ENCODE data around the gene MCAM. TPM values are rescaled to one million over a fixed set of nuclear protein-coding genes. Genes with fewer than 3 reads are reported as not detected.

Gene MCAM
- total and polyA plus RNA-seq, 4 donors, result 2.2 to 49.6 (median 9.3) TPM

DNA sequence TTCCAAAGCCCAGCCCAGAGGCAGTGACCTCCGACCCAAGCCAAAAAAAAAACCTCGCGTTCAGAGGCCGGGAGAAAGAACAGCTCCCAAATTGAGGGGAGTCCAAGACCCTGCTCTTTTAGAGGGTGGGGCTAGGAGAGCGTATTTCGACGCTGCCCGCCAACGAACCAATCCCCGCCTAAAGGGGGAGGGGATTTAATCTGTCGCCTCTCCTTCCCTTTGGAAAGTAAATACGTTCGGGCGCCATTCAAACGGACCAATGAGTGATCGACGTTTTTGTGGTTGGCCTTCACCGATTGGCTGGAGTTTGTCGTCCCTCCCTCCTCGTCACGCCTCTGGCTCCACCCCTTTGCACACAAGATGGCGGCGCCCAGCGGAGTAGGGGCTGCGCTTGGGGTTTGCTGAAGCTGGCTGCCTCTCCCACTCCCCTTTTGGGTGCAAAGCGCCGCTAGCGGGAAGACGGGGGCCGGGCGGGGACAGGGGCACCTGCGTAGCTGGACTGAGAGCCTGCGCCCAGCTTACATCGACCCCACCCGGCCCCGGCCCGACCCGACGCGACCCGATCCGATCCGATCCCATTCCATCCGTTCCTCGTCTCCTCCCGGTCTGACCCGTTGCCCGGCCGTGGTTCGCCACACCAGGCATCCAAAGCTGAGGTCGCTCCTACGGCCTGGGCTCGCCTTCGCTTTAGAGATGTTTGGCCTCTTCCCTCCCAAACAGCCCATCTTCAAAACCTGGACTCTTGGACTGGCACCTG lies 17.4 kb upstream of the MCAM start, which contains the start of gene RNF26:
TSS of gene RNF26 (plus strand) at position 354 of the 757 bp plus-strand sequence. CDS start 596 bp downstream, outside the sequence.
- peak within 1 kb of the TSS; percentile 17 to 73 for H3K9ac ChIP-seq (ENCODE audit: low read depth in 1 of 2, low read length in 2 of 2)
- H3K27me3 ChIP-seq (ENCODE audit: control insufficient read depth in 4 of 4, insufficient read depth in 4 of 4, low read length in 3 of 4), result peaks cover 0 to 2% (median 0%) of the 10 kb centered on the region in 4 donors
- H3K4me3 ChIP-seq (ENCODE audit: low read depth in 1 of 3, low read length in 3 of 3), result peak within 1 kb of the TSS; percentile 69 to 84 (median 75)
- TF ChIP-seq SP1 (IDR thresholded peaks at IDR 0.05) (peak; percentile 75), FOXA1 (IDR thresholded peaks at IDR 0.05) (peak; percentile 78), YY1 (IDR thresholded peaks at IDR 0.05) (peak; percentile 99), RXRA (IDR thresholded peaks at IDR 0.05) (peak in 1 of 2 donors; percentile 30), HNF4A (conservative IDR thresholded peaks at IDR 0.05) (peak in 1 of 2 donors; percentile 30), FOXA2 (IDR thresholded peaks at IDR 0.05) (peak; percentile 88)
- TF ChIP-seq, protein P1, sequence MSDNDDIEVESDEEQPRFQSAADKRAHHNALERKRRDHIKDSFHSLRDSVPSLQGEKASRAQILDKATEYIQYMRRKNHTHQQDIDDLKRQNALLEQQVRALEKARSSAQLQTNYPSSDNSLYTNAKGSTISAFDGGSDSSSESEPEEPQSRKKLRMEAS (IDR thresholded peaks at IDR 0.05), result no peak
- TF ChIP-seq, protein P2, sequence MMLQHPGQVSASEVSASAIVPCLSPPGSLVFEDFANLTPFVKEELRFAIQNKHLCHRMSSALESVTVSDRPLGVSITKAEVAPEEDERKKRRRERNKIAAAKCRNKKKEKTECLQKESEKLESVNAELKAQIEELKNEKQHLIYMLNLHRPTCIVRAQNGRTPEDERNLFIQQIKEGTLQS (IDR thresholded peaks at IDR 0.05), result no peak
- TF ChIP-seq, protein P3, sequence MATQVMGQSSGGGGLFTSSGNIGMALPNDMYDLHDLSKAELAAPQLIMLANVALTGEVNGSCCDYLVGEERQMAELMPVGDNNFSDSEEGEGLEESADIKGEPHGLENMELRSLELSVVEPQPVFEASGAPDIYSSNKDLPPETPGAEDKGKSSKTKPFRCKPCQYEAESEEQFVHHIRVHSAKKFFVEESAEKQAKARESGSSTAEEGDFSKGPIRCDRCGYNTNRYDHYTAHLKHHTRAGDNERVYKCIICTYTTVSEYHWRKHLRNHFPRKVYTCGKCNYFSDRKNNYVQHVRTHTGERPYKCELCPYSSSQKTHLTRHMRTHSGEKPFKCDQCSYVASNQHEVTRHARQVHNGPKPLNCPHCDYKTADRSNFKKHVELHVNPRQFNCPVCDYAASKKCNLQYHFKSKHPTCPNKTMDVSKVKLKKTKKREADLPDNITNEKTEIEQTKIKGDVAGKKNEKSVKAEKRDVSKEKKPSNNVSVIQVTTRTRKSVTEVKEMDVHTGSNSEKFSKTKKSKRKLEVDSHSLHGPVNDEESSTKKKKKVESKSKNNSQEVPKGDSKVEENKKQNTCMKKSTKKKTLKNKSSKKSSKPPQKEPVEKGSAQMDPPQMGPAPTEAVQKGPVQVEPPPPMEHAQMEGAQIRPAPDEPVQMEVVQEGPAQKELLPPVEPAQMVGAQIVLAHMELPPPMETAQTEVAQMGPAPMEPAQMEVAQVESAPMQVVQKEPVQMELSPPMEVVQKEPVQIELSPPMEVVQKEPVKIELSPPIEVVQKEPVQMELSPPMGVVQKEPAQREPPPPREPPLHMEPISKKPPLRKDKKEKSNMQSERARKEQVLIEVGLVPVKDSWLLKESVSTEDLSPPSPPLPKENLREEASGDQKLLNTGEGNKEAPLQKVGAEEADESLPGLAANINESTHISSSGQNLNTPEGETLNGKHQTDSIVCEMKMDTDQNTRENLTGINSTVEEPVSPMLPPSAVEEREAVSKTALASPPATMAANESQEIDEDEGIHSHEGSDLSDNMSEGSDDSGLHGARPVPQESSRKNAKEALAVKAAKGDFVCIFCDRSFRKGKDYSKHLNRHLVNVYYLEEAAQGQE (IDR thresholded peaks at IDR 0.05), result peak; percentile 40
- peak within 1 kb of the TSS; percentile 73 to 75 for H3K27ac ChIP-seq (ENCODE audit: low read depth in 1 of 2, low read length in 2 of 2)
- H3K9me3 ChIP-seq (ENCODE audit: control insufficient read depth in 4 of 4, low read length in 3 of 4), result no peaks in the 10 kb centered on the region
- under 1% methylated on average over 54 of the region's 54 CpGs for WGBS
- H3K36me3 ChIP-seq (ENCODE audit: control insufficient read depth in 4 of 4, insufficient read depth in 3 of 4, low read depth in 1 of 4, low read length in 3 of 4), result no peaks in the 10 kb centered on the region
- H3K4me1 ChIP-seq (ENCODE audit: control insufficient read depth in 4 of 4, insufficient read depth in 4 of 4, low read length in 3 of 4), result peaks cover 6 to 31% (median 20%) of the 10 kb centered on the region in 4 donors
- DNase-seq (ENCODE audit: low spot score), result peak; percentile 96

GRCh38 chr11:119332111-119332765 lies 15.3 kb upstream of the MCAM start:
- no peak overlapping the region for H3K9ac ChIP-seq (ENCODE audit: low read depth in 1 of 2, low read length in 2 of 2)
- no peaks in the 10 kb centered on the region for H3K9me3 ChIP-seq (ENCODE audit: control insufficient read depth in 4 of 4, low read length in 3 of 4)
- no peak for TF ChIP-seq NR2F2 (IDR thresholded peaks at IDR 0.05)
- TF ChIP-seq, protein P4, sequence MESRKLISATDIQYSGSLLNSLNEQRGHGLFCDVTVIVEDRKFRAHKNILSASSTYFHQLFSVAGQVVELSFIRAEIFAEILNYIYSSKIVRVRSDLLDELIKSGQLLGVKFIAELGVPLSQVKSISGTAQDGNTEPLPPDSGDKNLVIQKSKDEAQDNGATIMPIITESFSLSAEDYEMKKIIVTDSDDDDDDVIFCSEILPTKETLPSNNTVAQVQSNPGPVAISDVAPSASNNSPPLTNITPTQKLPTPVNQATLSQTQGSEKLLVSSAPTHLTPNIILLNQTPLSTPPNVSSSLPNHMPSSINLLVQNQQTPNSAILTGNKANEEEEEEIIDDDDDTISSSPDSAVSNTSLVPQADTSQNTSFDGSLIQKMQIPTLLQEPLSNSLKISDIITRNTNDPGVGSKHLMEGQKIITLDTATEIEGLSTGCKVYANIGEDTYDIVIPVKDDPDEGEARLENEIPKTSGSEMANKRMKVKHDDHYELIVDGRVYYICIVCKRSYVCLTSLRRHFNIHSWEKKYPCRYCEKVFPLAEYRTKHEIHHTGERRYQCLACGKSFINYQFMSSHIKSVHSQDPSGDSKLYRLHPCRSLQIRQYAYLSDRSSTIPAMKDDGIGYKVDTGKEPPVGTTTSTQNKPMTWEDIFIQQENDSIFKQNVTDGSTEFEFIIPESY (IDR thresholded peaks at IDR 0.05), result no peak
- TF ChIP-seq EGR1 (IDR thresholded peaks at IDR 0.05; ENCODE audit: low read depth in 2 of 2), result no peak
- no peak for TF ChIP-seq YY1 (IDR thresholded peaks at IDR 0.05)
- TF ChIP-seq FOXA2 (IDR thresholded peaks at IDR 0.05), result no peak
- TF ChIP-seq, protein P2 (IDR thresholded peaks at IDR 0.05), result no peak
- TF ChIP-seq SP1 (IDR thresholded peaks at IDR 0.05), result no peak
- no peaks in the 10 kb centered on the region for H3K27me3 ChIP-seq (ENCODE audit: control insufficient read depth in 4 of 4, insufficient read depth in 4 of 4, low read length in 3 of 4)
- H3K4me1 ChIP-seq (ENCODE audit: control insufficient read depth in 4 of 4, insufficient read depth in 4 of 4, low read length in 3 of 4), result peaks cover 6 to 21% (median 14%) of the 10 kb centered on the region in 4 donors
- no peak for DNase-seq (ENCODE audit: low spot score)
- H3K36me3 ChIP-seq (ENCODE audit: control insufficient read depth in 4 of 4, insufficient read depth in 3 of 4, low read depth in 1 of 4, low read length in 3 of 4), result no peaks in the 10 kb centered on the region
- no peak overlapping the region for H3K4me3 ChIP-seq (ENCODE audit: low read depth in 1 of 3, low read length in 3 of 3)
- WGBS, result 79% methylated on average over 4 of the region's 4 CpGs
- H3K27ac ChIP-seq (ENCODE audit: low read depth in 1 of 2, low read length in 2 of 2), result no peak overlapping the region
